GM19193 (cell line): ENCODE results near the gene THAP3.

Source experiments
- POLR2A ChIP-seq: IDR thresholded peaks from 4 replicates; pipeline ENCODE4 v1.6.1; 2011; ENCODE audit not compliant: insufficient read depth, insufficient read length; ENCODE audit errors: extremely low read depth

THAP3 gene

GRCh38 chr1:6624710-6625583 is at the start of gene THAP3:
Gene THAP3, plus strand, starts transcription at chr1:6624868. Its CDS starts 351 bp downstream, at chr1:6625219.
- TF ChIP-seq POLR2A: peak; percentile 34

- no peak for TF ChIP-seq POLR2A
Observed at GRCh38 chr1:6577831-6578525, 46.7 kb upstream of the THAP3 start.

- TF ChIP-seq POLR2A: no peak
Observed at GRCh38 chr1:6578624-6579373, 45.9 kb upstream of the THAP3 start.

GRCh38 chr1:6579374-6580118 is 45.1 kb upstream of the THAP3 start, which contains the start of gene ZBTB48:
Gene ZBTB48, plus strand, starts transcription at chr1:6579994. Its CDS starts 616 bp downstream, at chr1:6580610.
- TF ChIP-seq POLR2A: peak; percentile 96

- TF ChIP-seq POLR2A: no peak
Observed at GRCh38 chr1:6580119-6580592, 44.5 kb upstream of the THAP3 start.

- TF ChIP-seq POLR2A: no peak
Observed at GRCh38 chr1:6580593-6581409, 43.9 kb upstream of the THAP3 start.

- TF ChIP-seq POLR2A: no peak
Observed at GRCh38 chr1:6581561-6582305, 42.9 kb upstream of the THAP3 start.

GRCh38 chr1:6582370-6582769 is 42.3 kb upstream of the THAP3 start:
- TF ChIP-seq POLR2A: no peak

- TF ChIP-seq POLR2A: no peak
Observed at GRCh38 chr1:6584126-6585080, 40.3 kb upstream of the THAP3 start.

GRCh38 chr1:6585081-6585722 is 39.5 kb upstream of the THAP3 start:
- TF ChIP-seq POLR2A: no peak

GRCh38 chr1:6585841-6586240 is 38.8 kb upstream of the THAP3 start:
- no peak for TF ChIP-seq POLR2A
